NCI-H1417 (cell line): ENCODE results near the gene RNF157.

Experiments
- DNase-seq, 3 experiments: peaks; one replicate each; lab custom pipeline; 2025; lab: John Stamatoyannopoulos, UW

RNF157 gene

DNA sequence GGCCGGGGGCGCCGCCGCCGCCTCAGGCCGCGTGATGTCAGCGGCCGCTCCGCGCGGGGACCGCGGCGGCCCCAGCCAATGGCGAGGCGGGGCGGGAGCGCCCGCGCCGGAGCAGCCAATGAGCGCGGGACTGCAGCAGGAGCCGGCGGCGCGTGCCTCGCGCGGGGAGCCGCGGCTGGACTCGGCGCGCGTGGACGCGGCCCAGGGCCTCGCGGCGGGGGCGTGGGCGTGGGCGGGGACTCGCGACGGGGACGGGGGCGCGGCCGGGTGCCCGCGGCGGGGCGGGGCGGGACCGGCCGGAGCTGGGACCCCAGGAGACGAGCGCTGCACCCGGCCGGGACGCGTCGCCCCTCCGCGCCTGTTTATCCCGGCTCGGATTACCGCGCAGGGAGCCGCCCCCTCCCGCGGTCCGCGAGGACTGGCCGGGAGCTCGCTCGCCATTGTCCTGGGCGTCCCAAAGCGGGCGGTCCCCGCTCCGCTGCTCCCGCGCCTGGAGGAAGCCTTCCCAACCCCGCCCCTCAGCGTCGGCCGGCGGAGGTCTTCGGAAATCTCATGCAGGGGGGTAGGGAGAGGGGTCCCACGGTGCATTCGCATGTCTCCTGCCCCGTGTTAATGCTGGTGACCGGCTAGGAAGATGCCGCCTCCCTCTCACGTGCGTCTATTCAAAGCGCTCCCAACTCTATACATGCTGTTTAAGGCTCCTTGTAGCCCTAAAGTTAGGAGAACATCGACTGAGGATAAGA is at the start of gene RNF157:
RNF157 (minus strand) TSS at position 33 of the 743 bp plus-strand sequence. CDS start 253 bp downstream, outside the sequence.
- DNase-seq, result peak; percentile 68 to 70 (median 69)

DNA sequence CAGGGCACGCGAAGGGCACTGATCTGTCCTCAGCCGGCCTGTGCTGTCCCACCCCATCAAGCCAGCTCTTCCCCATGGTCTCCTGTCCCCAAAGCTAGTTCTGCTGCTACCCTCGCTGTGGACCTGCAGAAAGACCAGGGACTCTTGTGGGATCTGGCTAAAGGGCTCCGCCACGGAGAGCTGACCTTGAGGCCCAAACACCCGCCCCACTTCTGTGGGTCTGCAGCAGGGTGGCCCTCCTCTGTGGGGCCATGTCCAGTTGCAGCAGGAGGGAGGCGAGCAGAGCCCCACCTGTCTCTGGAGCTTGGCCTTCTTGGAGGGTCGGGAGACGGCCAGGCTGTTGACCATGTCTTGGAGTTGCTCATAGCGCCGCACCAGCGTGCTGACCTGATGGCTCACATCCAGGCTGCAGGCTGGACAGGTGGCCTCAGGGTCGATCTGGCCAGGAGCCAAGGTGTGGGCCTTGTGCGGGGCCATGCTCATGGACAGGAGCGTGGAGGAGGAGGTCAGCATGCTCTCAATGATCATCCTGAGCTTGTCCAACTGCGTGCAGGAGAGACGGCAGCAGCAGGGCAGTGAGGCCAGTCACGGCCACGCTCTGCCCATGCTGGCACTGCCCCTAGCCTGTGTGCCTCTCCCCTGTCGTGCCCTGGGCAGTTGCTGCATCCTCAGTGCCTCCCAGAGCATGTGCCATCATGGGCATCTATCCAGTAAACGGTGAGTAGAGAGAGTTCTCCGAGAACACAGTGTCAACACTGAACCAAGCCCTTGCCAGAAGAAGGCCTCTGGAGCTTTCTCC is 41.5 kb upstream of the RNF157 start:
- DNase-seq, result no peak

DNA sequence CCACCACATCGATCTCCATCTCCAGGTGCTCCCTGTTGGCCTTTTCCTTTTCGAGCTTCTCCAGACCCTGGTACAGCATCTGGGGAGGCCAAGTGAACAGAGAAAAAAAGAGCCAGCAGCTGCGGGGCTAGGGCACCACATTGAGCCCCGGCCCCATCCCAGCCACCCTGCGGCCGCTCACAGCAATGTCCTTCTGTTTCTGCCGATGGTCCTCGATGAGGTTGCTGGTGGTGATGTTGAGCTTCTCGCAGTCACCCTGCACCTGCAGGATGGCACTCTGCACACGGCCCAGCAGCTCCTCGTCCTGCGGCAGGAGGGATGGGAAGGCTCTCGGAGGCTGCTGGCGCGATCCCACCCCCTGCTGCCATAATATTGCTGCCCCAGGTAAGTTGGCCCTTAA is 40.4 kb upstream of the RNF157 start:
- DNase-seq, result no peak

DNA sequence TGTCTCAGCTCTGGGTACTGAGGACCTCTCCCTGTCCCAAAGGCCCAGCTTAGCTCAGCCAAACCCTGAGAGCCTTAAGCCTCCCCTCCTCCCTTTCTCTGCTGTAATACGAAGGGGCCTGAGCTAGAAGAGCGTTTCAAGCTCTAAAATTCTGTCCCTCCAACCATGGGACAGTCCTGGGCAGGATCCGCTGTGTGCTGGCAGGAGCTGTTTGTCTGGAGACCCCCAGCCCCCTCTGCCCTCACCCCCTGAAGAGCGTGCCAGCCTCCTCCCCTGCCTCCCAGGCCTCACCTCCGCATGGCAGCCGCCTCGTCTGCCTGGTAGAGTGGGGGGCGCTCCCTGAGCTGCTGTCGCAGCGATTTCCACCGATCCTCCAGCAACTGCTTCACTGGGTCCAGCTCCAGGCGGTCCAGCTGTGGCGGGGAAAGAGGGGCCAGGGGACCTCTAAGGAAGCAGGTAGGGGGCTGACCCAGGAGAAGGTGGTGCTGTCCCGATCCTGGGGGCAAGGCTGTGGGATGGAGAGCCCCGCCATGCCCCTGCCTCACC is 39.5 kb upstream of the RNF157 start:
- DNase-seq, result no peak

DNA sequence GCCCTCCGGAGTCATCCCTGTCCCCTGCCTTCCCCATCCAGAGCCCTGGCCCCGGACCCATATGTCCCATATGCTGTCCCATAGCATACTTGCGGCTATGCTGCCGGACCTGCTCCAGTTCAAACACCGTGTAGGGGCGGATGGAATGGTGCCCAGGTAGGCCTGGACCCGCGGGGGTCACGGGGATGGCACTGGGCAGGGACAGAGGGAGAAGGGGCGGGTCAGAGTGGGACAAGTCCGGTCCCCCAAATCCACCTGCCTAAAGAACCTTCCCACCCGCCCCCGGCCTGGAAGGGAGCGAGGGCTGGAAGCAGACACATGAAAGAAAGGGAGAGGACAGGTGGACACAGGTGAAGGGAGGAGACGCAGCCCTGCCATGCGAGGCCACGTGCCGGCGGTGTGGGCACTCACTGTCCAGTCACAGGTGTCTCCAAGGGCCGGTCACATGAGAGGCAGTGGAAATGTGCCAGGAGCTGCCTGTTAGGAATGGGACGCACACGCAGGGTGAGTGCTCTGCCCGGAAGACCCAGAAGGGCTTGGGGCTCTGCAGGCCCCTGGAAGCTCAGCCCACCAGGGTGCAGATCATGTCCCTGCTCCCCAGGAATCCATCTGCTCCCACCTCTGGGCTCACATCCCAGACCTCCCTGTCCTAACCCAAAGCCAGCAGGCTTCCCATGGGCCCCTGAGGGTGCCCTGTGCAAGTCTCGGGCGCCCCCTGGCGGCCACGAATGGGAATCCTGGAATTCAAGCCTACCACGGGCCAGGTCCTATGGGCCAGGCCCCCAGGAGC is 38.9 kb upstream of the RNF157 start:
- peak; percentile 56 to 86 (median 75) for DNase-seq

DNA sequence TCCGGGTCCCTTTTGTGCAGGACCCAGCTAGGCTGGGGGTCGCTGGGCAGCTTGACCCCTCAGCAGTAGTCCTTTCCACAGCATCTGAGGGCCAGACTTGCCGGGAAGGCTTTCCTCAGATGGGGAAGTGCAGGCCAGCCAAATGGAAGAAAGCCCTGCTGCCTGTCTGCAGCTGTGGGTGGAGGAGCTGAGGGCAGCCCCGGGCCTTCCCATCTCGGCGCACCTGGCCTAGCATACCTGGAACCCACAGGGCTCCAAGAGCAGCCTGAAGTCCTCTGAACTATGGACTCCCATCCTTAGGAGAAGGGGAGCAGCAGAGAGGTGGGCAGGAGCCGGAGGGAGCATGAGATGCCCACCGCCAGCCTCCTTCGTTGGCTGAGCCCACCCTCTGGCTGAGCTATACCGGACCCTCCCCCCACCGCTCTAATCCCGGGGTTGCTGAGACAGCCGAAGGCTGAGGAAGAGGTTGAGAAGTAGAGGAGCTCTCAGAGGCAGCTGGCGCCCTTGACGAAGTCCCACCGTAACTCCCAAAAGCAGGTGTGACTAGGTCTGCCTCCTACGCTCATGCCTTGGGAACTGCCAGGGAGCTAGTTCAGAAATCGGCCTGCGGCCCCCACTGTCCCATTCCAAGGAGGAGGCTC is 38.1 kb upstream of the RNF157 start:
- DNase-seq, result no peak

DNA sequence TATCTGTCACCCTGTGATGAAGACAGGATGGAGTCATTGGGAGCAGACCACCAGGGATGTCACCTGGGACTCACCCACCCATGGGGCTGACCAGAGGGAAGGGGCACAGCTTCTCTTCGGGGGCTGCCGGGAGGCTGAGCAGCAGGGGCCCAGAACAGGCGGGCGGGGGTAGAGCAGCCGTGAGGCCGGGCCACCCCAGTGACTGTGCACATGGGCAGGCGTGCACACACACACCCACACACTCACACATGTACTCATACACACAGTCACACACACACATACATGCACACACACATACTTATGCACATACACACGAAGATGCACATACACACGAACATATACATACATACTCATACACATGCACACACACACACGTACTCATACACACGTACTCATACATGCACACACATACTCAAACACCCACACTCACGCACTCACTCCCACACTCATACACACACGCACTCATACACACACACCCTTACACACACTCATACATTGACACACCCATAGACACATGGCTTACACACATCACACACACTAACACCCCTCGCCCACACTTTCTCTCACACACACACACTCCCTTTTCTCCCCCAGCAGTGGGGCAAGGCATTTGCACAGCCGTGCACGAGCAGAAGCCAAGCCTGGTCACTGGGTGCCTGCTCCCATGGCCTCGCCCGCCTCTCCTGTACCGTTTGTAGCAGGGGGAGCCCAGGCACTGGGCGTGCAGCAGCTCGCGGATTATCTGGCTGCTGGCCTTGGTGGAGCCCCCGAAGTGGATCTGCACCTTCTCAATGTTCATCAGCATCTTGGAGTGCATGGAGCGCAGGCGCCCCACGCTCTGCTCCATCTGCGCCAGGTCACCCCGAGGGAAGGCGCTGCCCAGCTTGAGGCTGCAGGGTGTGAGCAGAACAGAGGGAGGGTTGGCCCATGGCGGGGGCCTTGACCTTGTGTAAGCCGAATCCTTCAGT is 37.3 kb upstream of the RNF157 start:
- DNase-seq, result no peak

DNA sequence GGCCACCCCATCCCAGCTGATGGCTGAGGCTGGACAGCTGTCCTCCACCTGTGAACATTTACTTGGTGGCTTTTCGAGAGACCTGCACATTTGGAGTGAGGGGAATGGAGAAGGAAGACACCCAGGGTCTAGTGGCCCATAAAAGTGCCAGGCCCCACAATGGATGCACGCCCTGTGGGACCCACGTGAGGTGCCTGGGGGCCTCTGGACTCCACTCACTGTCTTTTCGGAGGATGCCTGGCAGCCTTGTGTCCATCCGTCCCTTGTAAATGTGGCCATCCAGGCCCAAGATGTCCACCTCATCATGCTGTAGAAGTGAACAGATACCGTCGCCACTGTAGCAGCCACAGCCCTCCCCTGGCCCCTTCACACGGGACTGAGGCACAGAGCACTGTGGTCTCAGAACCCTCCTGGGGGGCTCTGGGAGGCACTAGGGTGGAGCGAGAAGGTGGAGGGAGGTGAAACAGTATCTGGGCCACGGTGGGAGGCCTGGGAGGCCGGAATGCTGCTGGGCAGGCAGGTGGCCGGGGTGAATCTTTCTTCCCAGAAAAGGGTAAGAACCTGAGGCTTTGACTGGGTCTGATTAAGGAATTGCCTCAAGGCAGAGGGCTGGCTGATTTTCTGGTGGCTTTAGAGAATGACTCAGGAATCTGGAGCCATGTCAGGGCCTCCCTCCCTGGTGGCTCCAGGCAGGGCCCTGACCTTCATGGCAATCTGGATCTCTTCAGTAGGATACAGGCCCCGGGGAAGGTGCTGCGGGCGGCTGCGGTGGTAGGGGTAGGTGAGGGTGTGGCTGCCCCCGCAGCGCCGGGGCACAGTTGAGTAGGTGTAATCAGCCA is 36.4 kb upstream of the RNF157 start:
- no peak for DNase-seq

DNA sequence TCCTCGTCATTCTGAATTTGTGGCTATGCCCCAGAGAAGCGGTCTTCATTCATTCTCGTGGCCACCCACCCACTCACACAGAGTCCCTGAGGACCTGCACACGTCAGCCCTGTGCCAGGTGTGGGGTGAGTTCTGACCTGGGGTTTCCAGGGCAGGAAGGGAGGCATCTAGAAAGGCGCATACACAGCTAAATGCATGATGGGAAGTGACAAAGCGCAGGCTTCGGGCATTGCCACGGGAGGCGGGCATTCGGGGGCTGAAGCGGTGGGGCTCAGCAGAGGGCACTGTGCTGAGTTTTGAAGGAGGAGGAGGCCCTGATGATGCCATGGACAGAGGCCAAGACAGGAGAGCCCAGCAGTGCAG is 35.8 kb upstream of the RNF157 start:
- DNase-seq, result no peak

DNA sequence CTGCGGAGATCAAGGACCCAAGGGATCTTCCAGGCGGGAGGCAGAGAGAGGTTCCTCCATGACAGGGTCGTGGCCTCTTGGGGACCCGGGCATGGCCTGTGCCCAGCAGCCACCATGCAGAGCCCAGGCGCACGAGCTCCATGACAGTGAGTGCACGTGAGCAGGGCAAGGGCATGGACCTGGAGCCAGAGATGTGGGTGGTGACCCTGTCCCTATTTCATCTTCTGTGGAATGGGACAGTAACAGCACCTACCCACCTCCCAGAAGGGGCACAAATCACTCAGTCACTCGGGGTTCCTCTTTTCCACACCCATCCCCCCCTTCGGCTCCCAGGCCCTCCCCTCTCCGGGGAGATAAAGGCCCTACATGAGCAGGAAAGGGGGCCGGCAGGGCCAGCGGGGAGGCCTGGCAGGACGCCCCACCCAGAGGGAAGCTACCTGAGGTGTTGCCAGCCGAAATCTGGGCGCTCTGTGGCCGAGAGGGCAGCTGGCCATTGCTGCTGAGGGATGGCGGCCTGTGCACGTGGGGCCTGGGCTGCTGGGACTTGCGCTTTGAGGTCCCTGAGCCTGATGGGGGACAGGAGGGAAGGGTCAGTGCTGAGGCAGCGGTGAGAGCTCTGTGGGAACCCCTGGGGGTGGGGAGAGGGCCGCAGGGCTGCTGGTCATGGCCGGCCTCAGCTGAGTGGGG is 35.2 kb upstream of the RNF157 start:
- DNase-seq, result no peak

DNA sequence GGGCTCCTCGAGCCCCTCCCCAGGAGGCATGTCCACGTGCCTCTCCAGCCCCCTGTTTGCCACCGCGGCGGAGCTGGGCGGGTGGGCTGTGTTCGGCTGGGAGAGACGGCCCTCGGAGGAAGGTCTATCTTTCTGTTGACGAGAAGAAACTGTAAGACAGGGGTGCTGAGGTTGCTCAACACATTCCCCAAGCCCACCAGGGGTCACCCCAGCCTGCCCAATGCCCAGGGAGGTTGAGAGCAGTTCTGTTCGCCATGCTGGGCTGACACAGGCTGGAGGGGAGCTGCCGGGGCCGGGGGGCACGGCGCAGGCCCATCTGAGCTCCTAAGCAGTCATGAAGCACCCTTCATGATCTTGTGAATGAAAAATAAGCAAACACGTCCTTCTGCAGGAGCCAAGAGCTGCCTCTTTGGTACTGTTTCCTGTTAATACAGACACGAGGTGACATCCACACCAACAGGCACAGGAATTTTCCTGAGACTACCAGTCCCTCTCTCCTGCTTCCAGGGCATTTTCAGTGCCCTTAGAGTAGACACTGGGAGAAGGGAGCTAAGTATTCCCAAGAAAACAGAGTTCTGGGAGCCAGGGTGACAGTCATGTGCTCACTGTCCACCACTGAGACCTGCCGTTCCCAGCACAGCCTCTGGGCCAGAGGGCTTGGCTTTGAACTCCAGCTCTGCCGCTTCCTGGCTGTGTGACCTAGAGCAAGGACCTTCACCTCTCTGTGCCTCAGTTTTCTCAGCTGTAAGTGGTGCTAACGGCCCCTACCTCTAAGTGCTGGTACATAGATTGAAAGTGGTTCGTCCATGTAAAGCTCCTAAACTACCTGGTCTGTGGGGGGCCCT is 34.0 kb upstream of the RNF157 start:
- no peak for DNase-seq

DNA sequence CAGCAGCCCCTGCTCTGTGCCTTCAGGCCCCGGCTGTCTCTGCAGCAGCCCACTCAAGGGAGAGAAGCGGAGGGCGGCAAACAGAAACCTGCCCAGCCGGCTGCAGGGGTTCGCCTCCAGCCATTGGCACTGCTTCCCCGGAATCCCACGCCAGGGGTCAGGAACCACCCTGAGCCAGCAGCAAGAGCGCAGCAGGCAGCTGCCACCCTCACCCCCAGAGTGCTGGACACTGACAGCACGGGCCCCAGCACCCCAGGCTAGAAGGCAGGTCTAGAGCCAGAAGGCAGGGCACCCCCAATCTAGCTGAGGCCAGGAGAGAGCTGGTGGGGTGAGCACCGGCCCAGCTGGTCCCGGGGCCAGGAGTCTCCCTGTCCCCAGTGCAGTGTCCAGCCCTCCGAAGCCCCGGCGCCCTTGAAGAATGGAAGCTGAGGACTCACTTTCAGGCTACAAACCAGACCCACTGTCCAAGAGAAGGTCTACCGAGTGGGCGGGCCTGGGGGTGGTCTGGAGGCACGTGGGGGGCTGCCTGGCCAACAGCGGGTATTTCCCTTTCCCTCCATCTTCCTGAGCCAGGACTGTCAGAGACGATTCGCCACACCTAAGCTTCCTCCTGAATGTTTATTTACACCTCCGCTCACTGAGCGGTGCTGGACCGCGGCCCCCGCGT is 33.3 kb upstream of the RNF157 start:
- DNase-seq, result no peak

DNA sequence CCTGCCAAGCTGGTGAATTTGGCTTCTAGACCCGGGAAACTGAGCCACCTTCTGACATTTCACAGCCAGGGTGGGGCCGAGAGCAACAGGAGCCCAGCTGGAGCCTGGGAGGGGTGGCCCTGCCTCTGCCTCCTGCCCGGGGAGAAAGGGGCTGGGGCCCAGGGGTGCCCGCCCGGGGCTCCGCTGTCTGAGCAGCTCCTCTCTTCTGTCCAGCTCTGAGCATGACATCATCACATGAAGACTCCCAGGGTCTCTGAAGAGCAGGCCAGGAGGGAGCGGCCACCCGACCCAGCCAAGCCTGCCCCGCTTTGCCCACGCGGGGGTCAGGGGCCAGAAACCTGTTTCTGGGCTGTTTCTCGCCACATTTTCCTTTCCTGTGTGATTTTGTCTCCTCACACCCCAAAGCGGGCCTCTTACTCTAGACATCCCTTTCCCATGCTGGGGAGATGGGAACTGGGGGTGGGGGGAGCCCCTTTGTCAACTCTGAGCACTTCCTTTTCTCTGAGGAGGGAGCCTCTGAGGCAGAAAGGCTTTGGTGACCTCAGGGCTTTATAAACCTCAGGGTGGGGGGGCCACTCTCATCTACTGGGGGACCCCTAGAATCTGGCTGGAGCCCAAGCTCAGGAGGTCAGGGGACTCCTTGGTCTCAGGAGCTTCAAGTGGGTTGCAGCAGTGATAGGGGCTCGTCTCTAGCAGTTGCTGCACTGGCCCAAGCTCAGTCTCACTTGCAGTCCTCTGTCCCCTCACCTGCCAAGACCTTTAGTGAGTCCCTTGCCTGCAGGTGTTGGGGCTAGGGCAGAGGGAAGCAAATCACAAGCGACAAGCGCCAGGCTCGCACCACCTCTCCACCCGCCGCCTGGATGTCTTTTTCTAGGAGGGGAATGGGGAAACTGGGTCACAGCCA is 32.5 kb upstream of the RNF157 start:
- DNase-seq, result no peak

DNA sequence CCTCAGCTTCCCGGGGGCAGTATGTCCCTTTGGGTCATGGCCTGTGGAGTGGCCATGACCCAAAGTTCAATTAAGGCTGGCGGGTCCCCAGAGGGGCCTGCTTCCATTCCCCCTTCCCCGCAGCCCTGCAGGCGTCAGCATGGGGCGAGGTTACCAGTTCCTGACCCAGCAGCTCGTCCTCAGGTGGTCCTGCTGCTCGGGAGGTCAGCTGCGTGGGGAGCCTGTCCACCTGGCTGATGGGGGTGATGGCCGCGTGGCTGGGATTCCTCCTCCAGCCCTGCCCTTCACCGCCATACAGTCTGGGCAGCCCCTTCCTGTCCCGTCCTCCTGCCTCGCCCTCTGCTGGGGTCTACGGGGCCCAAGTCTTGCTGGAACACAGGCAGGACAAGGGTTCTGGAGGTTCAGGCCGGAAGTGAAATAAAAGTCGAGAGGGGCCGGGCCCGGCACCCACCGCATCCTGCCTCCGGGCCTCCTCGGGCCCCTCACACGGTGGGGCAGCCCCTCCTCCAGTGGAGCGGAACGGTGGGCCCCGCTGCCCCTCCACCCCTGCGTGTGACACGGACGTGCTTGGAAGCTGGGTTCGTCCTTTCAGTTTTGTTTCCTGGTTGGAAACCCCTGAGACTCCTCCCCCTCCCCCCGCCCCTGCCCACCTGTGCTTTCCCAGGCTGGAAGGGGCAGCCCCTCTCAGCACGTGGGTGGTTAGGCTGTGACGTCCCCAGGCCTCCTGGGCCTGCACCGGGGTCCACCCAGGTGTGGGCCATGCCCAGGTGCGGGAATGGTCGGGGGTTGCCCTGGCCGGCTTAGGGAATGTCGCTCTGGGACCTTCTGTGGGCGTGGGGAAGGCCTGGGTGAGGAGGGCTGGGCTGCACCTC is 31.6 kb upstream of the RNF157 start:
- DNase-seq, result no peak
